ENCODE measurements around the gene SDR42E2.
"Not testable (repeated sequence)": the region's sequence is repeated elsewhere in the genome, so short reads cannot be mapped to it uniquely, and the experiment has no call there.

SDR42E2 gene

DNA sequence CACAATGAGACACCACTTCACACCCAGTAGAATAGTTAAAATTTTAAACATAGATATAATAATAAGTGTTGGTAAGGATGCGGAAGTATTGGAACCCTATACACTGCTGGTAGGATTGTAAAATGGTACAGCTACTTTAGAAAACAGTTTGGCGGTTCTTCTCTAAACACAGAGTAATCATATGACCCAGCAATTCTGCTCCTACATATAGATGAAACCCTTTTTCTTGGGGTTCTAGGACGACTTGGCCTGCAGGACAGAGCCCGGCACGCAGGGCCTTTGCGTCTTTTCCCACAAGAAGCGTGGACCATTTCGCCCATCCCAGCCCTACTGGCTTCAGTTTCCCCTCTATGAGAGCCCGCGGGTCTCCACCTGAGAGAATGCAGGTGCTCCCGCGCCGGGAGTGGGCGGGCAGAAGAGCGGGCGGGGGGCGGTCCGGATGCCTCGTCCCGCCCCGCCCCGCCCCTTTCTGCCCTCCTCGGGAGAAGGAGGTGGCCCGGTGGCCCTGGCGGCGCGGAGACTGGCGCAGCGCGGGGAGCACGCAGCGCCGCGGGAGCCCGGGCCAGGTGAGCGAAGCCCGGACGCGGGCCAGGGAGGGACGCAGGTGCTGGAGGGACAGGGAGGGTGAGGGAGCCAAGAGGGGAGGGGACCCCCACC is at the start of gene SDR42E2:
TSS of gene SDR42E2 (plus strand) at position 508 of the 657 bp plus-strand sequence. CDS start 3,077 bp downstream, outside the sequence.
- DNase-seq (ENCODE audit: low read depth in 2 of 2) = peak; percentile 4 to 7

DNA sequence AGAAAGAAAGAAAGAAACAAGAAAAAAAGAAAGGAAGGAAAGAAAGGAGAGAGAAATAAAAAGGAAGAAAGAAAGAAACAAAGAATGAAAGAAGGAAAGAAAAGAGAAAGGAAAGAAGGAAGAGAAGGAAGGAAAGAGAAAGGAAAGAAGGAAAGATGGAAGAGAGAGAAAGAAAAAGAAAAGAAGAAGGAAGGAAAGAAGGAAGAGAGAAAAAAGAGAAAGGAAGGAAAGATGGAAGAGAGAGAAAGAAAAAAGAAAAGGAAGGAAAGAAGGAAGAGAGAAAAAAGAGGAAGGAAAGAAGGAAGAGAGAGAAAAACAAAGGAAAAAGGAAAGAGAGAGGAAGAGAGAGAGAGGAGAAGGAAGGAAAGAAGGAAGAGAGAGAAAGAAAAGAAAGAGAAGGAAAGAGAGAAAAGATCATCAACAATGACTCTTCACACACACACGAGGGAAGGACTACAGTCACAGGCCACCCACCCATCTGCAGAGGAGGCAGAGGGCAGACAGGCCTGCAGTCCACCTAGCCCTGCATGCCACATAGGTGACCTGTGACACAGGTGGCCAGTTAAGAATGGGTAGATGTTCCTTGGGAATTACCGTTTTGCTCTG is 46.1 kb upstream of the SDR42E2 start:
- DNase-seq (ENCODE audit: low read depth in 2 of 2) = no peak

DNA sequence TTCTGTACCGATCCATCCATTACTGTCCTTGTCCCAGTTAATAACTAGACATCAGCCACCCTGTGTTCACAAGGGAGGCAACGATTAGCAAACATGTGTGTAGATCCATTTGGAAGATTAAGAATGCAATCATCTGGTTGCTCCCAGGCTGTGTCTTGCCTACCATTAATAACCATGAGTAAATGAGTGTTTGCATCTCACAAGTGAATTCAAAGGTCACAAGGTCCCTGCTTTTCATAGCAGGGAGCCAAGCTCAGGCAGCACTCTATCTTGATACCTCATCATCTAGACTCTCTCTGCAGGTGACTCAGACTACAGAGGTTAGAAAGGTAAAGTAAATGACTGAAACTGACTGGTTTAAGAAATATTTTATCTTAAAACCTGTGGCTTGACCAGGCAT is 44.7 kb upstream of the SDR42E2 start:
- no peak for DNase-seq (ENCODE audit: low read depth in 2 of 2)

DNA sequence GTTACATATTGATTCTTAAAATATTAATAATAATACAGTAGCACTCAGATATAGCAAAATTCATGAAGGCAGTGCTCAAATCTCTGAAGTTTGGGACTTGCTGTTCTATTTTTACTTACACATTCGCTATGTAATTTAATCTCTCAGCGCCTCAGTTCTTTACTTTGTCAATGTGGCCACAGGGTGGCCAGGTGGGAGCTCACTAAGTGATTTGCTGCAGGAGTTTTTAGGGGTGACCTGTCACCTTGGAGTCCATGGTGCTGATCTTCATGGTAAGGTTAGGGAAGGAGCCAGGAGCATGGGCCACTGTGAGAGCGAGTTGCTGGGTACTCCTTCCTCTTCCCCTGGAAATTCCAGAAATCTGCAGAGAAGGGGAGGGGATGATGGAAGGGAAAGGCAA is 41.9 kb upstream of the SDR42E2 start:
- no peak for DNase-seq (ENCODE audit: low read depth in 2 of 2)

DNA sequence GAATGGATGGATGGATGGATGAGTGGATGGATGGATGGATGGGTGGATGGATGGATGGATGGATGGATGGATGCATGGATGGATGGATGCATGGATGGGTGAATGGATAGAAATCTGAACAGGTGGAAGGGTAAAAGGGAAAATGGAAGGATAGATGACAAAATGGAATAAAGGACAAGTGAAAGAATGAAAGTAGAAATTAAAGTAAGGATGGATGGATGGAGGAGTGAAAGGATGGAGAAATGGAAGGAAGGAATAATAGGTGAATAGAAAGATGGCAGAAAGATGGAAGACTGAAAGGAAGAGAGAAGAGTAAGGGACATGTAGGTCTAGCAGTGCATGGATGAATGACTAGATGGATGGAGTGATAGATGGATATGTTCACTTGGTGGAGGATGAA is 40.1 kb upstream of the SDR42E2 start:
- no peak for DNase-seq (ENCODE audit: low read depth in 2 of 2)

DNA sequence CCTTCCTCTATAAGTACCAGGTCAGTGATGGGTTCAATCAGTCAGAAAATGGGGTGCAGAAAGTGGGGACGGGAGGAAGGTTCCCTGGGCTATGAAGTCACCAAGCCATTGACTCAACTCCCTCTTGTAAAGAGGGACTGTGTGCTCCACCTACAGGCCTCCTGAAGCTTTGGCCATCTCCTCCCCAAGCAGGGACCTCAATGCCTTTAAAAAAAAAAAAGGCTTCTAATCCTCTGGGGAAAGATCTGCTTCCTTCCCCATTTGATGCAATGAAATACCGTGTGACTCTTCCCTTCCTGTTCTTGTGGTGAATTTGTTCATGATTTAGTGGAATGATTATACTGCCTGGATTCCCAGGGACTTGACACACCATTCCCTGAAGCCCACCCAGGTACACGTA is 39.2 kb upstream of the SDR42E2 start:
- DNase-seq (ENCODE audit: low read depth in 2 of 2) = no peak

DNA sequence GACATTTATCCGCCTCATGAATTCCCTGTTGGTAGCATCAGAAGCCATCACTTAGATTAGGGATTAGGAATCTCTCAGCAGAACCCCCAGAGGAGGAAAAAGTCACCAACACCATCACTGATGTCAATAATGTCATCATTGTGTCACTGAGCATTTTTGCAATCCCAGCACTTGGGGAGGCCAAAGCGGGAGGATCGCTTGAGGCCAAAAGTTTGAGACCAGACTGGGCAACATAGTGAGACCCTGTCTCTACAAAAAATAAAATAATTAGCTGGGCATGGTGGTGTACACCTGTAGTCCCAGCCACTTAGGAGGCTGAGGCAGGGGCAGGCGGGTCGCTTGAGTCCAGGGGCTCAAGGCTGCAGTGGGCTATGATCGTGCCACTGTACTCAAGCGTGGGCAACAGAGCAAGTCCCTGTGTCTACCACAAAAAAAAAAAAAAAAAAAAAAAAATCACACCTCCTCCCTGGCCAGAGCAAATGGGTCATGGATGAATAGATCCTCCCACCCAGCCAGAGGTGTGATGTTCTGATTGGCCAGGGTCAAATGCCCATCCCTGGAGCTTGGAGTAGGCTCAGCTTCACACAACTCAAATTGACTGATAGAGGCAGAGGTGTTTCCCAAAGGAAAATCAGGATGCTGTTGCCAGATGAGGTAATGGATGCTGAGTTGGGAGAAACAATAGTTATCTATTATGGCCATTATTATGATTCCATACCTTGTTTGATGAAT is 38.4 kb upstream of the SDR42E2 start:
- DNase-seq (ENCODE audit: low read depth in 2 of 2) = no peak

DNA sequence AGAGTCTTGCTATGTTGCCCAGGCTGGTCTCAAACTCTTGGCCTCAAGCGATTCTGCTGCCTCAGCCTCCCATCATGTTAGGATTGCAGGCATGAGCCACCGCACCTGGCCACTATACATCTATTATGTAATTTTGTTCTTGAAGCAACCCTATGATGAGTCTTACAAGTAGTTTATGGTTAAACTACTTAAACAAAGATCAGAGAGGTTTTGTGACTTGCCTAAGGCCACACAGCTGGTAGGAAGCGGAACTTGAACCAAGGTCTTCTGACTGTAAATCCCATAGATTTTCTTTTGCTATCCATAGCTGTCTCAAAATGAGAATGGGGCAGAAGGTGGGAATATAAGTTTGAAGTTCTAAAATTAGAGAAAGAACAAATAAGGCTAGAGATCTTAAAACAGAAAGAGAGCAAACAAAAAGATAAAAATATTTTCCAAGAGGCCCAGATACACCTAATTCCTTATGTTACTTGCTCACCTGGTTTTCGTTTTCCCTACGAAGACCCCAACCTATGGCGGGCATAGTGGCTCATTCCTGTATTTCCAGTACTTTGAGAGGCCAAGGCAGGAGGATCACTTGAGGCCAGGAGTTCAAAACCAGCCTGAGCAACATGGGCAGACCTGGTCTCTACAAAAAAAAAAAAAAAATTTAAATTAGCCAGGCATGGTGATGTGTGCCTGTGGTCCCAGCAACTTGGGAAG is 37.6 kb upstream of the SDR42E2 start:
- no peak for DNase-seq (ENCODE audit: low read depth in 2 of 2)

DNA sequence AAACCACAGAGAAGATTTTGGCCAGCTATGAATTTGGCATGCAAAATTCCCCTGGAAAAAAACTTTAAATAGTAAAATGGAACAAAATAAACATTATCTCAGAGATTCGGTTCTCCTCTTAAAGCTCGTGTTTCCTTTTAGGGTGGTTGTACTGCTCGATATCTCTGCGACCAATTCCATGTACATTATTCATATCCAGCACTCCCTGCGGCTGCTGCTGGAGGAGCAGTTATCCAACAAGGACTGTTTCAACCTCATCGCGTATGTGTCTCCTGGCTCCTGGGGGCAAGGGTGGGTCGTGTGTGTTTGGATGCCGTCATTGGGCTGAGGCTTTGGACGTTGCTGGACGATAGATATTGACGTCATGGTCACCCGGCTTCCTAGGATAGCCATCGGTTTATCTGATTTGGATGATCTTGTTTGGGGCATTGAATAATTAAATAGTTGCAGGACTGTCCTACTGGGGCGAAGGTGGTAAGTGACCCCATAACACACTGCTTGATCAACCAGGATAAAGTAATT is 36.2 kb upstream of the SDR42E2 start:
- DNase-seq (ENCODE audit: low read depth in 2 of 2) = no peak

DNA sequence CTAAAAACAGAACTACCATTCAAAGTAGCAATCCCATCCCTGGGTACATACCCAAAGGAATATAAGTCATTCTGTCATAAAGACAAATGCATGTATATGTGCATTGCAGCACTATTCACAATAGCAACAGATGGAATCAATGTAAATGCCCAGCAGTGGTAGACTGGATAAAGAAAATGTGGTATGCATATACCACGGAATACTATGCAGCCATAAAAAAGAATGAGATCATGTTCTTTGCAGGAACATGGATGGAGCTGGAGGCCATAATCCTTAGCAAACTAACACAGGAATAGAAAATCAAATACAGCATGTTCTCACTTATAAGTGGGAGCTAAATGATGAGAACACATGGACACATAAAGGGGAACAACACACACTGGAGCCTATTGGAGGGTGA is 33.8 kb upstream of the SDR42E2 start:
- not testable (repeated sequence) for DNase-seq (ENCODE audit: low read depth in 2 of 2)

DNA sequence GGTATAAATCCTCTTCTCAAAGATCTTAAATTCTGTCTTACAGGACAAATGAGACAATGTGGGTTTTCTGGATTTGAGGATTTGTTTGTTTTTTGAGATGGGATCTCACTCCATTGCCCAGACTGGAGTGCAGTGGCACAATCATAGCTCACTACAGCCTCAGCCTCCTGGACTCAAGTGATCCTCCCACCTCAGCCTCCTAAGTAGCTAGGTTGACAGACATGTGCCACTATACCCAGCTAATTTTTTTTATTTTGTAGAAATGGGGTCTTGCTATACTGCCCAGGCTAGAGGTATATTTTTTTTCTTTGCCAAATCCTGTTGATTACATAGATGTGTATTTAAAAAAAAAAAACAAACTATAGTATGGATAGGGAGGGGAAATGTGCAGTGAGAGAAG is 31.8 kb upstream of the SDR42E2 start:
- DNase-seq (ENCODE audit: low read depth in 2 of 2) = no peak

DNA sequence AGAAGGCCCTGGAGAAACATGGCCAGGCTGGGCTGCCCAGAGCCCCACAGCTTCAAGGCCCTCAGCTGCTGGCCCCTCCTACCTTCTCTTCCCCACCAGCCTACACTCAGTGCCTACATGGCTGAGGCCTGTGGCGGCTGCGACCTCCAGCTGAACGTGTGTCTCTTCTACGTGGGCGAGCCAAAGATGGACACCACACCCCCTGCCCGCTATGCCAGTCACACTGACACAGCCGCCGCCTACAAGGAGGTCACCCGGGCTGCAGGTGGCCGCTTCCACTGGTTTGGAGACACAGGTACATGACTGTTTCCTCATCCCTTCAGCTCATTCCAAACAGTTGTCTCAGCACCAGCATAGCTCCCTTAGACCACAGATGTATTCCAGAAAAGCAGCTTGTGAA is 29.5 kb upstream of the SDR42E2 start:
- no peak for DNase-seq (ENCODE audit: low read depth in 2 of 2)

DNA sequence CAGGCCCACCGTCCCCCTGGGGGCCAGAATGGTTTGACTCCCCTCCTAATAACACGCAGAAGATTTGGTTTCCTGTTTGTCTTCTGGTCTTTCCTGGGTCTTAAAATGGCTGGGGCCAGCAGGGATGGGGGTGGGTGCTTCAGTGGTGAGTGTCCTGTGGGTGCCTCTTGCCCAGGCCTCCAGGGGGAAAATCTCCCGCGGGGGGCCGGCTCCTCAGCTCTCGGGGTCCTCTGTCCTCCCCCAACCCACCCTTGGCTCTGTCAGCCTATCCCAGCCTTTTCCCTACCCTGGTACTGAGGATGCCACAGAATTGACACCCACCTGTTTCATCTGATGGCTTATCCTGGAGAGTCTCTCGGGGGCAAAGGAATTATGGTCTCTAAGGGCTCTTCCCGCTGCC is 23.8 kb upstream of the SDR42E2 start:
- no peak for DNase-seq (ENCODE audit: low read depth in 2 of 2)

DNA sequence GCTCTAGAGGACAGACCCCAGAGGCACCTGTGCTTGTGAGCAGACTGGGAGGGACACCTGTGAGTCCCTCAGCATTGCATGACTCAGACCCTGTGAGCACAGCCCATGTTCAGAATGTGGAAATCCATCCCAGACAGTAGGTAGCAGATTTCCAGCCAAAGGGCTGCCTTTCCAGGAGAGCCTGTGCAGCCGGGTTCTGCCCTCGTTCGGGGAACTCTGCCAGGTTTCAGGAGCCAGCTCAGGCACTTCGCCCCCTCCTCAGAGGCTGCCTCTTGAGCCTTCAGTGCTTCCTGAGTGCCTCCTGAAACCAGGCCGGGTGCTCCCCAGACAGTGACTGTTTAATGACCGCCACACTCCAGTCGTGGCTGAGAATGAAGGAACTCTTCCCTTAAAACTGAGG is 23.3 kb upstream of the SDR42E2 start:
- no peak for DNase-seq (ENCODE audit: low read depth in 2 of 2)

DNA sequence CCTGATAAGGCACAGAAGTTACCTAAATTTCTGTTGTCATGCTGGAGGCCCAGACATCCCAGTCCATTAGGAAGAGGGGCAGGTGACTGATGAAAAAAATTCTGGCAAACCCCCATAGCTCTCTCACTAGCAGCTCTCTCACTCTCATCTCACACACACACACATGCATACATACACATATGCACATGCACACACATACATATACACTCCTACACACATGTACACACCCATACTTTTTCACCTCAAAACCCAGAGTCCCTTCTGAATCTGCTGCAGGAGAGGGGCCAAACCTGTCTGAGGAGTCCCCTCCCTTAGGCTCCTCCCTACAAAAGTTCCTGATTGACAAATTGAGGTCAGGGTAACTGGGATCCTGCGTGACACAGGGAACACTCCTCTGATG is 22.6 kb upstream of the SDR42E2 start:
- no peak for DNase-seq (ENCODE audit: low read depth in 2 of 2)

DNA sequence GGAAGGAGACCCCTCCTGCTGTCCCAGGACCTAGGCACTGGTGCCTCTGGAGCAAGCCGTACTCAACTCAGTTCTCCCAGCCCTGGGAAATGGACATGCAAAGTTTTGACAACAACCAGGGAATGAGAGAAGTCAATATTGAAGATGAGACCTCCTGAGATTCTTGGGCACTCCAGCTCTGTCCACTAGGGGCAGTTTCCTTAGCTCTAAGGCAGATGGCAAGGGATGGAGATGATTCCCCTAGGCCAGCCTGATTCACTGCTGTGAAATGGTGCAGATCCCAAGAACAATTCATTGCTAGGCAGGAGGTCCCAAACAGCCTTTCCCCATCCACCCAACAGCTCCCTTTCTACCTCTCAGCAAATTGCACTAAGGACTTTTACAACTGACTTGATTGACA is 20.5 kb upstream of the SDR42E2 start:
- no peak for DNase-seq (ENCODE audit: low read depth in 2 of 2)

DNA sequence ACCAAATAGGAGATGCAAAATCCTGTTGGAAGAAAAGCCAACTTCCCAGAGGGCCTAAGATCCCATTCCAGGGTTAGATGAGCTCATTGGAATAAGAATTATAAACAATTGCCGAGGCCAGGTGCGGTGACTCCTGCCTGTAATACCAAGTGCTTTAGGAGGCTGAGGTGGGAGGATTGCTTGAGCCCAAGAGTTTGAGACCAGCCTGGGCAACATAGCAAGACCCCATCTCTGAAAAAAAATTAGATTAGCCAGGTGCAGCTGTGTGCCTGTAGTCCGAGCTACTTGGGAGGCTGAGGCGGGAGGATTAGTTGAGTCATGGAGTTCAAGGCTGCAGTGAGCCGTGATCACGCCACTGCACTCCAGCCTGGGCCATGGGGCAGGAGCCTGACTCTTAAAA is 17.8 kb upstream of the SDR42E2 start:
- DNase-seq (ENCODE audit: low read depth in 2 of 2) = no peak

DNA sequence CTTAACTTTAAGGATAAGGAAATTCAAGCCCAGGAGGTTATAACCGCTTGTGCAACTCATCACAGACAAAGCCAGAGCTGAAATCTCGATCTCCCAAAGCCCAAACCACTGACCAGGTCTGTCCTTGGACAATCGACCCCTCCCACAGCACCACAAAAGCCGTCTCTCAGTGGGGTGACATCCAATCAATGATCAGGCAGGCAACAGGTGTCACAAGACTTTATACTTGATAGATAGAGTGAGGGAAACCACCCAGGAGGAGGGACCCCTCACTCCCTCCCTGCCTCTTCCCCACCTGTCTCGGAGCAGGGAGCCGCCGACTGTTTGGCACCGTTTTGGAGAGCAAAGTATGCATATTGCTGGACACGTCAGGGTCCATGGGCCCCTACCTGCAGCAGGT is 14.5 kb upstream of the SDR42E2 start:
- no peak for DNase-seq (ENCODE audit: low read depth in 2 of 2)

DNA sequence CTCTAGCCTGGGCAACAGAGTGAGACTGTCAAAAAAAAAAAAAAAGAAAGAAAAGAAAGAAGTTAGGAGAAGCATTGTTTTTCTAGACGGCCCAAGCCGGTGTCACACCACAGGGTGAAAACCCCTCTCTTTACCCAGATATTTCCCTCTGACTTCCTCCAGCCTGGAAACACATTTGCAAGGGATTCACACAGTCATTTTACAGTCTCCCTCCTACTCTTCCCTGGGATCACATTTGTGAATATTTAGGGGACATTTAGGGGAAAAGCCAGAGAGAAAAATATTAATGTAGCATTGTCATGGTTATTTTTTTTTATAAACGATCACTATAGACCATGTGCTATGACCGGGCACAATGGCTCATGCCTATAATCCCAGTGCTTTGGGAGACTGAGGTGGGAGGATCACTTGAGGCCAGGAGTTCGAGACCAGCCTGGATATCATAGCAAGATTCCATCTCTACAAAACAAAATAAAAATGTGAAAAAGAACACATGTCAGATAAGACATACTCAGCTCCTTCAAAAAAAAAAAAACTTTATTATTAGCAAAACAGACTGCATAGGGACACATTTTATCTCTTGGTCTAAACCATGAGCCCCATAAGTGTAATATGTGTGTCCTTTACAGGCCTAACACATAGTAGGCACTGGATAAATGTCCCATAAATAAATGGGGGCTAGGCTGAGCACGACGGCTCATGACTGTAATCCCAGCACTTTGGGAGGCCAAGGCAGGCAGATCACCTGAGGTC is 10.9 kb upstream of the SDR42E2 start:
- no peak for DNase-seq (ENCODE audit: low read depth in 2 of 2)

DNA sequence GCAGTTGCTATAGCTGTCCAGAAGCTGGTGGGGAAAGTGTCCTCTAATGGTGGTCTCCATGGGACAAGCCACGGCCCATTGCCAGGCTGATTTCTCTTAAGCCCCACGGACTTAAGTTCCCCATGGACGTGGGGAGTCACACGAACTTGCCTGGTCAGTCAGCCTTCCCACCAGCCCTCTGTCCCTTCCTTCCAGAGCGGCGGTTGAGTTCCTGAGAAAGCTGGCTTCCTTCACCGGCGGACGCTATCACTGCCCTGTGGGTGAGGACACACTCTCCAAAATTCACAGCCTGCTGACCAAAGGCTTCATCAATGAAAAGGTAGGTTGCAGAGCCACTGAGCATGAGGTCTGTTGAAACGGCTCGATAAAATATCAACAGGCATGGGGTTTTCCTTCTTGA is 10.0 kb upstream of the SDR42E2 start:
- no peak for DNase-seq (ENCODE audit: low read depth in 2 of 2)

DNA sequence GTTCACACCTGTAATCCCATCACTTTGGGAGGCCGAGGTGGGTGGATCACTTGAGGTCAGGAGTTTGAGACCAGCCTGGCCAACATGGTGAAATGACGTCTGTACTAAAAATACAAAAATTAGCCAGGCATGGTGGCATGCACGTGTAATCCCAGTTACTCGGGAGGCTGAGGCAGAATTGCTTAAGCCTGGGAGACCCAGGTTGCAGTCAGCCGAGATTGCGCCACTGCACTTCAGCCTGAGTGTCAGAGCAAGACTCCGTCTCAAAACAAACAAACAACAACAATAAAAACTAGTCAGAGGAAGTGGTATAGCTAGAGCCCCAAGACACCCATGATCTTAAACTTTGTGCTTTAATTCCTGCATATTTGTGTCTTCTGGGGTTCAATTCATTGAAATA is 9.2 kb upstream of the SDR42E2 start:
- not testable (repeated sequence) for DNase-seq (ENCODE audit: low read depth in 2 of 2)

DNA sequence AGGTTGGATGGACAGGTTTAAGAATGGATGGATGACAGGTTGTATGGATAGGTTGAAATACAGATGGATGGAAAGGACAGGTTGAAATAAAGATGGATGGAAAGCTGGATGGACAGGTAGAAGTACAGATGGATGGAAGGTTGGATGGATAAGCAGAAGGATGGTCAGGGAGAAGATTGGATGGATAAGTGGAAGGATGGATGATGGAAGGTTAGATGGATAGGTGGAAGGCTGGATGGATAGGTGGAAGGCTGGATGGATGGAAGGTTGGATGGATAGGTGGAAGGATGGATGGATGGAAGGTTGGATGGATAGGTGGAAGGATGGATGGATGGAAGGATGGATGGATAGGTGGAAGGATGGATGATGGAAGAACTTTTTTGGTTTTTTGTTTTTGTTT is 905 bp upstream of the SDR42E2 start:
- DNase-seq (ENCODE audit: low read depth in 2 of 2) = no peak
